Peyer's patch (tissue), 4 donors: ENCODE data around the gene IL31. TPM values are rescaled to one million over a fixed set of nuclear protein-coding genes. Genes with fewer than 3 reads are reported as not detected.

ENCODE experiments used
- DNase-seq, 3 donors: peaks; one replicate each; pipeline ENCODE4 v3.0.0-alpha.2; 2017 to 2019
- H3K27ac ChIP-seq, 4 donors: fragments of 200-600 bp; sonication (generic); one replicate each; pipeline ENCODE4 v1.5.1; 2016 to 2019
- H3K27me3 ChIP-seq, 2 donors: fragments of 200-600 bp; sonication (generic); one replicate each; pipeline ENCODE4 v1.5.1; 2019
- H3K36me3 ChIP-seq, 3 donors: fragments of 200-600 bp; sonication (generic); one replicate each; pipeline ENCODE4 v1.5.1; 2016 to 2019
- H3K4me1 ChIP-seq, 4 donors: fragments of 200-600 bp; sonication (generic); one replicate each; pipeline ENCODE4 v1.5.1; 2016 to 2019
- H3K4me3 ChIP-seq, 4 donors: fragments of 200-600 bp; sonication (generic); 1 replicate in 3 of 4; 2 replicates in 1 of 4; pipeline ENCODE4 v1.5.1; 2016 to 2019; ENCODE audit warnings: mild to moderate bottlenecking in 1 of 4
- H3K9me3 ChIP-seq, 4 donors: fragments of 200-600 bp; sonication (generic); one replicate each; pipeline ENCODE4 v1.5.1; 2016 to 2019; ENCODE audit warnings: mild to moderate bottlenecking in 1 of 4
- CTCF ChIP-seq, 6 experiments: fragments of 450-650 bp in 4 of 6; fragments of 200-600 bp in 2 of 6; sonication (generic) in 1 of 6; IDR thresholded peaks; one replicate each; pipeline ENCODE4 v1.5.1; 2017 to 2019; ENCODE audit warnings: antibody characterized with exemption in 6 of 6, mild to moderate bottlenecking in 3 of 6, moderate library complexity in 1 of 6
- POLR2A ChIP-seq, 2 donors: fragments of 450-650 bp; IDR thresholded peaks; one replicate each; pipeline ENCODE4 v1.5.1; 2017; ENCODE audit warnings: antibody characterized with exemption in 2 of 2, mild to moderate bottlenecking in 2 of 2, moderate library complexity in 2 of 2
- small RNA-seq, 2 donors: library from RNA; depleted of rRNA; stranded (forward); fragments of <200 nt; gene quantifications; one replicate each; pipeline ENCODE3, GENCODE V24; 2016
- total RNA-seq, 4 donors: library from RNA; depleted of rRNA; stranded (reverse); fragments of >200 nt; gene quantifications; one replicate each; pipeline ENCODE4 v1.1.0, GENCODE V29; 2016

Gene IL31
- total RNA-seq, 4 donors from 2014 or later: not detected

GRCh38 chr12:122123051-122123760 lies 50.8 kb downstream of the IL31 start:
- Histone ChIP-seq H3K9me3 (no peaks in the 10 kb centered on the region), H3K36me3 (peaks cover 0 to 12% (median 0%) of the 10 kb centered on the region in 3 donors), H3K4me1 (peaks cover 0 to 67% (median 4%) of the 10 kb centered on the region in 4 donors), H3K4me3 (peak overlapping the region in 2 of 4 donors; percentile 19 to 20), H3K27me3 (no peaks in the 10 kb centered on the region), H3K27ac (peak overlapping the region in 2 of 4 donors; percentile 19 to 32)
- peak; percentile 63 to 88 (median 71) for DNase-seq
- TF ChIP-seq POLR2A (IDR thresholded peaks at IDR 0.05) (no peak), CTCF (IDR thresholded peaks at IDR 0.05) (peak; percentile 62 to 86 (median 76))

Small RNA genes lying within 50 kb of the gene (small RNA-seq; reads per million reads assigned to genes)
- 0 to 0.64 reads per million in 2 donors for gene DIABLO

Other genes starting within 250 kb of the IL31 start
- gene BCL7A, start 152.3 kb downstream of the IL31 start, total RNA-seq: 10 to 100 TPM in 1 of 4 donors, 1 to 10 TPM in 3; 3.3 to 23.9 (median 4.4) TPM
- 100 to 1,000 TPM in 2 of 4 donors, 10 to 100 TPM in 2; 41.5 to 157 (median 98.3) TPM for gene MLXIP, start 95.5 kb downstream of the IL31 start, total RNA-seq
- gene LRRC43, start 8.9 kb upstream of the IL31 start, total RNA-seq: not detected
- under 1 TPM in 1 of 4 donors, not detected in 3; 0.70 TPM for gene B3GNT4, start 29.5 kb upstream of the IL31 start, total RNA-seq
- 10 to 100 TPM; 51.3 to 64.1 (median 56.1) TPM for gene DIABLO, start 51.8 kb upstream of the IL31 start, total RNA-seq
- 10 to 100 TPM; 13.1 to 18.2 (median 16.7) TPM for gene VPS33A, start 92.3 kb upstream of the IL31 start, total RNA-seq
- gene CLIP1, start 248.4 kb upstream of the IL31 start, total RNA-seq: 100 to 1,000 TPM in 1 of 4 donors, 10 to 100 TPM in 3; 55.7 to 167 (median 86.0) TPM